ENCODE measurements around the gene FAHD2B. TPM values are rescaled to one million over a fixed set of nuclear protein-coding genes. Genes with fewer than 3 reads are reported as not detected.
"Not testable (repeated sequence)": the region's sequence is repeated elsewhere in the genome, so short reads cannot be mapped to it uniquely, and the experiment has no call there.

Gene FAHD2B
- polyA plus RNA-seq, 2 donors: 3.8 to 7.8 TPM

GRCh38 chr2:97045895-97046499, 48.7 kb downstream of the FAHD2B start:
- not testable (repeated sequence) for H3K27ac ChIP-seq (ENCODE audit: low read depth in 2 of 2, low read length in 1 of 2); H3K4me1 ChIP-seq (ENCODE audit: control insufficient read depth in 2 of 2, insufficient read depth in 2 of 2, low read length in 1 of 2); H3K4me3 ChIP-seq (ENCODE audit: low read depth in 1 of 2, low read length in 2 of 2); H3K36me3 ChIP-seq (ENCODE audit: control insufficient read depth in 2 of 2, insufficient read depth in 2 of 2, low read length in 1 of 2); H3K27me3 ChIP-seq (ENCODE audit: control insufficient read depth in 1 of 2, insufficient read depth in 2 of 2, low read length in 2 of 2); H3K9me3 ChIP-seq (ENCODE audit: control insufficient read depth in 2 of 2, insufficient read depth in 1 of 2, low read depth in 1 of 2, low read length in 1 of 2)
- 59 to 65% methylated on average over 3 of the region's 3 CpGs for WGBS, 2 donors

Other genes with a start within 250 kb of the FAHD2B start
- 10 to 100 TPM; 11.9 to 12.2 TPM for gene ANKRD39, start 236.9 kb downstream of the FAHD2B start, polyA plus RNA-seq
- 10 to 100 TPM; 13.1 to 14.2 TPM for gene SEMA4C, start 224.8 kb downstream of the FAHD2B start, polyA plus RNA-seq
- under 1 TPM; 0.55 to 0.92 TPM for gene FAM178B, start 108.3 kb downstream of the FAHD2B start, polyA plus RNA-seq
- gene ANKRD36, start 18.3 kb upstream of the FAHD2B start, polyA plus RNA-seq: 1 to 10 TPM; 1.3 to 4.2 TPM